ENCODE data around the gene BACH1.
"Not testable (repeated sequence)": the region's sequence is repeated elsewhere in the genome, so short reads cannot be mapped to it uniquely, and the experiment has no call there.

BACH1 gene

DNA sequence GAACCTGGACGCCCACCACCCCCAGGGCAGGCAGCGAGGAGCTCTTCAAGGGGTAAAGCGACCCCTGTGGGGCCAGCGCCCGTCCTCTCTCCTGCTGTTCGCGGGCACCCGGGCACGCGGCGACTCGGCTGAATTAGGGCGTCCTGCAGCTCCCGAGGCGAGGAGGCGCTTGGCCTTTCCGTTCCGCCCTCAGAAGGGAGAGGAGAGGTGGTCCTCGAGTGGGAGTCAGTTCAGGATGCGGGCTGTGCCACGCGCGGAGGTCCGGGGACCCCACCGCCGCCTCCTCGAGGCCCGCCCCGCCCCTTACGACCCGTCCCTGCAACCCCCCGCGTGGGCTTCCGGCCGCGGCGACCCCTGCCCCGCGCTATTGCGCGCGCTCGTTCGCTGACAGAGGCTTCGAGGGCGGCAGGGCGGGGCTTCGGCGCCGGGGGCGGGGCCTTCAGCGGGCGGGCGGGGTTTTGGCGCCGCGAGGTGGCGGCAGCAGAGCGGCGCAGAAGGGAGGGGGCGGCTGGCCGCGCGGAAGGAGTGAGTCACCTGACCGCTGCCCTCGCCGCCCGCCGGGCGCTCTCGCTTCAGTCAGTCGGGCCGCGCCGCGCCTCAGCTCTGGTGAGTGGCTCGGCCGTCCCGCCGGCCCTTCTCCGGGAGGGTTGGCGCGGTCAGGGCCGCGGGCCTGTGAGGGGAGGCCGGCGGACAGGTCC lies at the start of gene BACH1:
TSS of gene BACH1 (plus strand) at position 575 of the 698 bp plus-strand sequence. CDS start 22,359 bp downstream, outside the sequence.
- DNase-seq (ENCODE audit: low spot score) = peak; percentile 98

GRCh38 chr21:29249289-29249688 lies 49.4 kb upstream of the BACH1 start:
- not testable (repeated sequence) for DNase-seq (ENCODE audit: low spot score)

DNA sequence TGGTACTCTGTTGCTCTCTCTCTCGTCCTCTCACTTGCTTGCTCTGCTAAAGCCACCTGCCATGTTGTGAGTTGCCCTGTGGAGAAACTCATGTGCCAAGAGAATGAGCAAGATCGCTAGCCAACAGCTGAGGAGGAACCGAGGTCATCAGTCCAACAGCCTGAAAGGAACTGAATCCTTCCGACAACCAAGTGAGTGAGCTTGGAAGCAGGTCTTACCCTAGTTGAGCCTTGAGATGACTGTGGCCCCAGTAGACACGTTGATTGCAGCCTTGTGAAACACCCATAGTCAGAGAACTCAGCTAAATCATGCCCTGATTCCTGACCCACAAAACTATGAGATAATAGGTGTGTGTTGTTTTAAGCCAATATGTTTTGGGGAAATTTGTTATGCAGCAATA lies 48.1 kb upstream of the BACH1 start:
- DNase-seq (ENCODE audit: low spot score) = no peak

DNA sequence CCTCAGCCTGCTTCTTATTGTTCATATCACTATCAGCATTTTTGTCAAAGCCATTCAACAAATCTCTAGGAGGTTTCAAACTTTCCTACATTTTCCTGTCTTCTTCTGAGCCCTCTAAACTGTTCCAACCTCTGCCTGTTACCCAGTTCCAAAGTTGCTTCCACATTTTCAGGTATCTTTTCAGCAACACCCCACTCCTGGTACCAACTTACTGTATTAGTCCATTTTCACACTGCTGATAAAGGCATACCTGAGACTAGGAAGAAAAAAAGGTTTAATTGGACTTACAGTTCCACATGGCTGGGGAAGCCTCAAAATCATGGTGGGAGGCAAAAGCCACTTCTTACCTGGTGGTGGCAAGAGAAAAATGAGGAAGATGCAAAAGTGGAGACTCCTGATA lies 44.9 kb upstream of the BACH1 start:
- not testable (repeated sequence) for DNase-seq (ENCODE audit: low spot score)

DNA sequence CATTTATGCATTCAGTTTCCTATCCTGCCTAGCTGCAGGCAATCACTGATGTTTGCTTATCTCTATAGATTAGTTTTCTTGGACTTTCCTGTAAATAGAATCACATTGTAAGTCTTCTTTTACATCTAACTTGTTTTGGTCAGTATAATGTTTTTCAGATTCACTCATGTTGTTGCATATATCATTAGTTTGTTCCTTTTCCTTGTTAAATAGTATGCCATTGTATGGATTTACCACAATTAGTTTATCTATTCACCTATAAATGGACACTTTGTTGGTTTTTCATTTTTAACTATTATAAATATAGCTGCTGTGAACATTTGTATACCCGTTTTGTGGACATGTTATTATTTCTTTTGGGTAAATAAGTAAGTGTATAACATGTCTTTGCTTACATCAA lies 44.2 kb upstream of the BACH1 start:
- no peak for DNase-seq (ENCODE audit: low spot score)

GRCh38 chr21:29256126-29256910 lies 42.4 kb upstream of the BACH1 start:
- no peak for DNase-seq (ENCODE audit: low spot score)

DNA sequence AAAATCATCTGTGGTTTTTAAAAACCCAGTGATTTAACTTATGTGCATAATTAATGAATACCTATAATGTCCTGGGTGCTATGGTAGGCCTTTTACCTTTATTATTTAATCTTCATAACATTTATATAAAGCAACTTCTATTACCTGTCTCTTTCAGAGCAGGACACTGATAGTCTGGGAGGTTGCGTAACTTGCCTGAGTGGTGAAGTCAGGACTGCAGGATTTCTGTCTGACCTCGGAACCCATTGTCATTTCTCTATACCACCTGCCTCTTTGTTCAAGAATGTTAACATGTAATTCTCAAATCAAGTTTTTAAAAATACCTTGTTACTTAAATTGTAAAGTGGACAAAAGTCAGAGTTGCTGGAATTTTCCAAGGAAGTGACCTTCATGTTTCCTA lies 41.0 kb upstream of the BACH1 start:
- DNase-seq (ENCODE audit: low spot score) = no peak

DNA sequence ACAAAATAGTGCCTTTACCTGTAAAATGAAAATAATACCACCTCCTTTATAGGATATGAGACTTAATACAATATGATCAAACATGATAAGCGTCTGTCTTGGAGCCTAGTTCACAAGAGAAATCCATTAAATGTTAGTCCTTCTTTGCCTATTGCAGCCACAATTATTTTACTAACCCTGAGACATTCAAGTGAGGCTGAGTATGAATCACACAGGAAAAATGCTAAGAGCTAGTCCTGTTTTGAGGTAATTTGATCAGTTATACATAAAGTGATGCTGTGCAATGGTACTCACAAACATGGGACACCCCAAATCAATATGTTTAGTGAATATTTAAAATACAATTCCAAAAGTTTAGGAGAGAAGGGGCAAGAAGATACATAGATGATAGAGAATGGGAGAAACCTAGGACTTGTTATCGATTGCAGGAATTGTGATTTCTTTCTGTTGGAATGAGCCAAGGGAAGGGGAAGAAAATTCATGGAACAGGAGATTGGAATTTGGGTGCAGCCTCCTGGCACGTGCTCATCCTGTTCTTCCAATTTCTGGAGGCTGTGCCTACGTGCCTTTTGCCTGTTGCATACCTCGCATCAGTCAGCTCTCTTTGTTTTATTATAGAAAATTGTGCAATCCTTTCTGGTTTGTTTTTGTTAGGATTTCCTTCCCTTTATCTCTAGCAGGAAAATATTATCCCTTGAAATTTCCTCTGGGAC lies 39.9 kb upstream of the BACH1 start:
- DNase-seq (ENCODE audit: low spot score) = peak; percentile 76

DNA sequence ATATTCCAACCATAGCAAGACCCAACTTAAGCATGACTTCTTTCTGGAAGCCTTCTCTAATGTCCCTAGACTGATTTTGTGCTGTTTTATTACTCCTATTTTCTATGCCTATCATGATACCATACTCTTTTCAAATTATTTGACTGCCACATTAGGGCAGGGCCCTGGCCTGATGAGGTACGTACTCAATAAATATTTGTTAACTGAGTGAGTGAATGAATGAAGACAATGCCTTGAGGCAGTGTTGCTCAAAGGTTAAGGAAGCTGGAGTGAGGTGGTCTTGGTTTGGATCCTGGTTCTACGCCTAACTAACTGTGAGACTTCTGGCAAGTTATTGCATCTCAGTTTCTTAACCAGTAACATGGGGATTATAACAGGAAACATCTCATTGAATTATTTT lies 38.3 kb upstream of the BACH1 start:
- DNase-seq (ENCODE audit: low spot score) = no peak

DNA sequence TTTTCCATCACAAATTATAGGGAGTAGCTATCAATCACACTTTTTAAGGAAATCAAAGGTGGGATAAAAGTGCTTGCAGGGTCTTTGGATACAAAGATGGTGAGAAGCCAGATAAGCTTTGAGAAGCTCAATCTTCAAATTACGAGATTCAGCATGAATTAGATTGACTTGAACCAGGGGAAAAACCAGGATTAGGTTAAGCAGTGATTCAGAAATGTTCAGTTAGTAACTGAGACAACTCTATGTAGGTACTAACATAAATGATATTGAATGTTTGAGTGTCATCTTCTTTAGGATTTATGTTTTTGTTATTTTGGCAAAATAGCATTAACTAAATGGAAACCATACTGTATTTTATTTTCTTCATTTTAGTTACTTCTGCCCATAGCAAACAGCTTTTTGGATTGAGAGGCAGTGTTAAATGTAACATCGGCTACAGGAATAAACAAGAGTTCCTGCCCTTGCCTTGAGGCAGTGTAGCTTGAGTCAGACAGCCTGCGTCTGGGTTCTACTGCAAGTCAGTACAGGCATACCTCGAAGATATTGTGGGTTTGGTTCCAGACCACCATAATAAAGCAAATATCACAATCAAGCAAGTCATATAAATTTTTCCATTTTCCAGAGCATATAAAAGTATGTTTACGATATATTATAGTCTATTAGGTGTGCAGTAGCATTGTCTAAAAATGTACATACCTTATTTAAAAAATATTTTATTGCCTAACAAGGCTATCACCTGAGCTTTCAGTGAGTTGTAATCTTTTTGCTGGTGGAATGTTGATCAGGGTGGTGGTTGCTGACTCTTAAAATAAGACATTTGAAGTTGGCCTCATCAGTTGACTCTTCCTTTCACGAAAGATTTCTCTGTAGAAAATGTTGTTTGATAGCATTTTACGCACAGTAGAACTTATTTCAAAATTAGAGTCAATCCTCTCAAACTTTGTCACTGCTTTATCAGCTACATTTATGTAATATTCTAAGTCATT lies 36.9 kb upstream of the BACH1 start:
- no peak for DNase-seq (ENCODE audit: low spot score)

- no peak for DNase-seq (ENCODE audit: low spot score)
Measured at GRCh38 chr21:29264721-29265120, 34.0 kb upstream of the BACH1 start.

DNA sequence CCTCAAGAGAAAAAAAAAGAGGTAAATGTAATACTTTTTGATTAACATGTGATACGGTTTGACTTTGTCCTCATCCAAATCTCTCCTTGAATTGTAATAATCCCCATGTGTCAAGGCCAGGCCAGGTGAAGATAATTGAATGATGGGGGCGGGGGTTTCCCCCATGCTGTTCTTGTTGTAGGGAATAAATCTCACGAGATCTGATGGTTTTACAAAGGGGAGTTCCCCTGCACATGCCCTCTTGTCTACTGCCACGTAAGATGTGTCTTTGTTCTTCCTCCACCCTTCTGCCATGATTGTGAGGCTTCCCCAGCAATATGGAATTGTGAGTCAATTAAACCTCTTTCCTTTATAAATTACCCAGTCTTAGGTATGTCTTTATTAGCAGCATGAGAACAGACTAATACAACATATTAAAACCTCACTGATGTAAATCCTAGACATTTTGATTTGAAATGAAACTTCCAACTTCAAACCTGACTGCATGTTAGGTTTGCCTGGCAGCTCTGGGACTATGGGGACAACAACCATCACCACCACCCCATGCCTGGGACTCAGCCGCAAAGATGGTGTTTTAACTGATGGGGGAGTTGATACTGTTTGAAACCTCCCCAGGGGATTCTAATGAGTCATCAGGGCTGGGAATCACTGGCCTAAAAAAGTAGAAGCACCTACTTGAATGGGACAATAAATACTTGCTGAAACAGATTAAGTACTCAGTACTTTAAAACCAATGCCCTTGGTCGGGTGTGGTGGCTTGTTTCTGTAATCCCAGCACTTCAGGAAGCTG lies 32.8 kb upstream of the BACH1 start:
- no peak for DNase-seq (ENCODE audit: low spot score)

DNA sequence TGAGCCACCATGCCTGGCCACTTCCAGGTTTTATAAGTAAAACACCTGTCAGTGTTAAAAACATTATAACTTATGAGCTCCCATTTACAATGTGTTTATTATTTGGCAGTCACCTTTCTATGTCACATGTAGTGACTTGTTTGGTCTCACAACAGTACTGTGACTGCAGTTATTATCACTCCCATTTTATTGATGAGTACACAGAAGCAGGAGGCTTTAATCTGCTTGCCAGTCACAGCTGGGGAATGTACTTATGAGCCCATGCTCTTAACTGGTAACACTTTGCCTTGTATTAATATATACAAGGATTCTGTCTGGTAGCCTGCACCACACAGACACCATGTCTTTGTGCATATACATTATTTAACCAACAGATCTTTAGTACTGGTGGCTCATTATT lies 31.1 kb upstream of the BACH1 start:
- no peak for DNase-seq (ENCODE audit: low spot score)

DNA sequence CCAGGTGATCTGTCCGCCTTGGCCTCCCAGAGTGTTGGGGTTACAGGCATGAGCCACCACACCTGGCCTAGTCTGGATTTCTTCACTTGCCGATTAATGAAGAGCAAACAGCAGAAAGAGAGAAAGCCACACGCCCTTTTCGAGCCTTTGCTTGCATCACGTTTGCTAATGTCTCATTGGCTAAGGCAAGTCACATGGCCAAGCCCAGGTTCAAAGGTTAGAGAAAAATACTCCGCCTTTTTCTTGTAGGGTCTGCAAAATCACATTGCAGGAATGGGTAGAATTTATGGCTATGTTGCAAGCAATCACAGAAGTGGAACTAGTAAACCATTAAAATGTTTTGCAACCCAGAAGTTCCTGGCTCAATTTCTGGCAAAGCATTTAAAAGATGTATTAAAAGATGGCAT lies 26.8 kb upstream of the BACH1 start:
- DNase-seq (ENCODE audit: low spot score) = peak; percentile 18

- DNase-seq (ENCODE audit: low spot score) = no peak
Measured at GRCh38 chr21:29277442-29277841, 21.3 kb upstream of the BACH1 start.

GRCh38 chr21:29279558-29279957 lies 19.2 kb upstream of the BACH1 start:
- no peak for DNase-seq (ENCODE audit: low spot score)

GRCh38 chr21:29281801-29282200 lies 16.9 kb upstream of the BACH1 start:
- DNase-seq (ENCODE audit: low spot score) = not testable (repeated sequence)

- DNase-seq (ENCODE audit: low spot score) = peak; percentile 22
Measured at GRCh38 chr21:29287383-29287782, 11.3 kb upstream of the BACH1 start.

GRCh38 chr21:29288239-29288638 lies 10.5 kb upstream of the BACH1 start:
- no peak for DNase-seq (ENCODE audit: low spot score)

DNA sequence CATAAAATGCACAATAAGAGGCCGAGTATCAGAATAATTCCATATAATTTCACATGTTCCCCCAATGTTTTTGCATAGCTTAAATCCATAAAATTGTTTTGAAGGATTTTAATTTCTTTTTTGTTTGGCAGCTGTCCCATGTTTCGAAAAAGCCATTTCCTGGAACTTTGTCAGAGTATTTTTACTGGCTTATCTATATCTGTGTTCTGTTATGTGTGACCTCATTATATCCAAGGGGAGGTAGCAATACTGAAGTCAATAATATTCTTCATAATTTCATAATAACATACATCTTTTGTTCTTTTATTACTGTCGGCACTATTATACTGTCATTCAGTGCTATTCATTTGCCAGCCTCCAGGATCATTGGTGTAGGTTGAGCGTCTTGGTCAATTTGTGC lies 9.4 kb upstream of the BACH1 start:
- DNase-seq (ENCODE audit: low spot score) = no peak

DNA sequence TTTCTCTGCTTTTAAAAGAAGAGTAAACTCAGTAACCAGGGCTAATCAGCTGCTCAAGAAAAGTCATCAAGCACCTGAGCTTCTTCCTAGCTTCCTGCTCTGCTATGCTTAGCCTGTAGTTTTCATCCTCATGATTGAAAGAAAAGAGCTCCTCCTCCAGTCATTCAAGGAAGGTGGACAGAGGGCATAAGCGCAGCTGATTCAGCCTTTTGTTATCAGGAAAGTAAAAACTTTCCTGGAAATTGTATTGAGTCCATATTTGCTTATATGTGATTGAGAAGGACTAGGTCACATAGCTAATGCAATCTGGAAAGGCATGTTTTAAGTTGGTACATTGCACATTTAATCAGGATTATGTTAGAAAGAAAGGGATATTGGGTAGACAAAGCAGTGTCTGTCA lies 8.5 kb upstream of the BACH1 start:
- DNase-seq (ENCODE audit: low spot score) = no peak
